ENCODE measurements around the gene PSMD13. TPM values are rescaled to one million over a fixed set of nuclear protein-coding genes. Genes with fewer than 3 reads are reported as not detected.

The PSMD13 gene
- total and polyA plus RNA-seq, 4 donors = 48.8 to 56.7 (median 52.8) TPM

DNA sequence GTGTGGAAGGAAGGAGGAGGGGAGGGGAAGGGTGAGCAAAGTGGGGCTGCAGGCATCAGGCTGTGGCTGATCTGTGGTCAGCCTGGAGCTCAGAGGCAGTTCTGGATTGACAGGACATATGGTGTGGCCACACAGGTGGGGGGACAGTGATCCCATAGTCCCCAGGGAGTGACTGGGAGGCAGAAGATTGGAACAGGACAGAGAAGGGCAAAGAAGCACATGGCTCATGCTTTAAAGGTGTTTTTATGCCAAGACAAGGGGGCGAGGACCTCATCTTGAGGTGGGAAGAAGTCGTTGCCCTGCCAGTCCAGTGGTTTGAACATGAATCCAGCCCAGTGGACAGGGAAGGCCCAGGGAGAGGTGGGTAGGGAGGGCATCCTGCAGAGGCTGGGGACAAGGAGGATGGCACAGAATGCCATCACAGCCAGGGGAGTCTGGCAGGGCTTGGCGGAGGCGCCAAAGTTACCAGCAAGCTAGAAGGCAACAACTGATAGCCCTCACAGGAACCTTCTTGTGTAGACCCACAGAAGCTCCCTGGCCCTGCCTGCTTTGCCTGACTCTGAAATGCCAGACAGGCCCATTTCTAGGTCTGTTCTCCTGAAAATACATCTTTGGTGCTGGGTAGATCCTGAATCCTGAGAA lies 32.7 kb upstream of the PSMD13 start:
- H3K27me3 ChIP-seq (ENCODE audit: control insufficient read depth in 4 of 4, insufficient read depth in 4 of 4, low read length in 3 of 4) = no peaks in the 10 kb centered on the region
- WGBS = 95% methylated on average over 4 of the region's 4 CpGs
- peaks cover 5 to 28% (median 9%) of the 10 kb centered on the region in 4 donors for H3K36me3 ChIP-seq (ENCODE audit: control insufficient read depth in 4 of 4, insufficient read depth in 3 of 4, low read depth in 1 of 4, low read length in 3 of 4)
- H3K9ac ChIP-seq (ENCODE audit: low read depth in 1 of 2, low read length in 2 of 2) = no peak overlapping the region
- H3K9me3 ChIP-seq (ENCODE audit: control insufficient read depth in 4 of 4, low read length in 3 of 4) = no peaks in the 10 kb centered on the region
- H3K27ac ChIP-seq (ENCODE audit: low read depth in 1 of 2, low read length in 2 of 2) = no peak overlapping the region
- no peak overlapping the region for H3K4me3 ChIP-seq (ENCODE audit: low read depth in 1 of 3, low read length in 3 of 3)
- H3K4me1 ChIP-seq (ENCODE audit: control insufficient read depth in 4 of 4, insufficient read depth in 4 of 4, low read length in 3 of 4) = peaks cover 3 to 24% (median 14%) of the 10 kb centered on the region in 4 donors
- DNase-seq (ENCODE audit: low spot score) = no peak
- TF ChIP-seq YY1 (IDR thresholded peaks at IDR 0.05) (no peak), MAX (IDR thresholded peaks at IDR 0.05) (no peak), HNF4G (IDR thresholded peaks at IDR 0.05) (no peak), RXRA (IDR thresholded peaks at IDR 0.05) (no peak), ATF3 (IDR thresholded peaks at IDR 0.05) (no peak), RAD21 (IDR thresholded peaks at IDR 0.05) (no peak), REST (IDR thresholded peaks at IDR 0.05) (no peak), EGR1 (IDR thresholded peaks at IDR 0.05; ENCODE audit: low read depth in 2 of 2) (no peak), CTCF (IDR thresholded peaks at IDR 0.05; ENCODE audit: low read depth, low read length, missing input control) (no peak), FOXA1 (IDR thresholded peaks at IDR 0.05) (no peak), ZBTB33 (IDR thresholded peaks at IDR 0.05) (no peak)

- no peak overlapping the region for H3K4me3 ChIP-seq (ENCODE audit: low read depth in 1 of 3, low read length in 3 of 3)
- H3K9ac ChIP-seq (ENCODE audit: low read depth in 1 of 2, low read length in 2 of 2) = no peak overlapping the region
- H3K27ac ChIP-seq (ENCODE audit: low read depth in 1 of 2, low read length in 2 of 2) = no peak overlapping the region
- DNase-seq (ENCODE audit: low spot score) = no peak
- WGBS = 93% methylated on average over 12 of the region's 12 CpGs
- peaks cover 8 to 30% (median 20%) of the 10 kb centered on the region in 4 donors for H3K4me1 ChIP-seq (ENCODE audit: control insufficient read depth in 4 of 4, insufficient read depth in 4 of 4, low read length in 3 of 4)
- H3K36me3 ChIP-seq (ENCODE audit: control insufficient read depth in 4 of 4, insufficient read depth in 3 of 4, low read depth in 1 of 4, low read length in 3 of 4) = peaks cover 5 to 28% (median 9%) of the 10 kb centered on the region in 4 donors
- no peaks in the 10 kb centered on the region for H3K9me3 ChIP-seq (ENCODE audit: control insufficient read depth in 4 of 4, low read length in 3 of 4)
- no peaks in the 10 kb centered on the region for H3K27me3 ChIP-seq (ENCODE audit: control insufficient read depth in 4 of 4, insufficient read depth in 4 of 4, low read length in 3 of 4)
- no peak for TF ChIP-seq HNF4G (IDR thresholded peaks at IDR 0.05)
- no peak for TF ChIP-seq REST (IDR thresholded peaks at IDR 0.05)
- no peak for TF ChIP-seq NR2F2 (IDR thresholded peaks at IDR 0.05)
- no peak for TF ChIP-seq MAX (IDR thresholded peaks at IDR 0.05)
- no peak for TF ChIP-seq YY1 (IDR thresholded peaks at IDR 0.05)
- TF ChIP-seq SP1 (IDR thresholded peaks at IDR 0.05) = no peak
- no peak for TF ChIP-seq FOXA1 (IDR thresholded peaks at IDR 0.05)
- no peak for TF ChIP-seq EGR1 (IDR thresholded peaks at IDR 0.05; ENCODE audit: low read depth in 2 of 2)
- TF ChIP-seq HNF4A (conservative IDR thresholded peaks at IDR 0.05) = no peak
- no peak for TF ChIP-seq CTCF (IDR thresholded peaks at IDR 0.05; ENCODE audit: low read depth, low read length, missing input control)
- TF ChIP-seq ATF3 (IDR thresholded peaks at IDR 0.05) = no peak
These were observed 32.1 kb upstream of the PSMD13 start for GRCh38 chr11:204587-205109.

Data from liver (tissue), 9 donors.